ENCODE measurements around the gene ZNF10. TPM values are rescaled to one million over a fixed set of nuclear protein-coding genes. Genes with fewer than 3 reads are reported as not detected.

The ZNF10 gene
- total RNA-seq, 1 experiment from 2014 or later = 19.1 TPM

DNA sequence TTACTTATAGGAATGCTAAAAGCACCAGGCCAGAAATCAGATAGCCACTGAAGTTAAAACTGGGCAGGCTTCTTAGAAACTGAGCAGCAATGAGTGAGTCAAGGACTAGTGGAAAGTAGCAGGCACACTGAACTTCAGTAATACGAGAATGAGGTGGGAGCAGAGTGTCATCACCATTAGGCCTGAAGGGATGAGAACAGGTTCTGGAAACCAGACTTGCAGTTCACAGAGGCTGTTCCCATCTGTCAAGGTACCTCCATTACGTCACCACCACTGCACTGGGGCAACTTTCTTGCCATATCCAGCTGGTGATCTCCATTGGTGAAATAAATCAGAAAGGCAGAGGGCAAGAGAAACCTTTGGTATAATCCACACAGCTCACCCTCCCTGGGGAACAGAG lies 15.6 kb downstream of the ZNF10 start:
- Mint-ChIP-seq H3K36me3 (ENCODE audit: insufficient read depth, unreplicated experiment) (peaks cover 43% of the 10 kb centered on the region), H3K4me1 (ENCODE audit: low read depth, unreplicated experiment) (no peaks in the 10 kb centered on the region), H3K4me3 (ENCODE audit: low read depth, unreplicated experiment) (no peak overlapping the region), H3K9me3 (ENCODE audit: low read depth, unreplicated experiment) (peaks cover 29% of the 10 kb centered on the region), H3K27ac (ENCODE audit: unreplicated experiment) (no peak overlapping the region), H3K27me3 (ENCODE audit: unreplicated experiment) (no peaks in the 10 kb centered on the region)
- TF ChIP-seq, protein P1, sequence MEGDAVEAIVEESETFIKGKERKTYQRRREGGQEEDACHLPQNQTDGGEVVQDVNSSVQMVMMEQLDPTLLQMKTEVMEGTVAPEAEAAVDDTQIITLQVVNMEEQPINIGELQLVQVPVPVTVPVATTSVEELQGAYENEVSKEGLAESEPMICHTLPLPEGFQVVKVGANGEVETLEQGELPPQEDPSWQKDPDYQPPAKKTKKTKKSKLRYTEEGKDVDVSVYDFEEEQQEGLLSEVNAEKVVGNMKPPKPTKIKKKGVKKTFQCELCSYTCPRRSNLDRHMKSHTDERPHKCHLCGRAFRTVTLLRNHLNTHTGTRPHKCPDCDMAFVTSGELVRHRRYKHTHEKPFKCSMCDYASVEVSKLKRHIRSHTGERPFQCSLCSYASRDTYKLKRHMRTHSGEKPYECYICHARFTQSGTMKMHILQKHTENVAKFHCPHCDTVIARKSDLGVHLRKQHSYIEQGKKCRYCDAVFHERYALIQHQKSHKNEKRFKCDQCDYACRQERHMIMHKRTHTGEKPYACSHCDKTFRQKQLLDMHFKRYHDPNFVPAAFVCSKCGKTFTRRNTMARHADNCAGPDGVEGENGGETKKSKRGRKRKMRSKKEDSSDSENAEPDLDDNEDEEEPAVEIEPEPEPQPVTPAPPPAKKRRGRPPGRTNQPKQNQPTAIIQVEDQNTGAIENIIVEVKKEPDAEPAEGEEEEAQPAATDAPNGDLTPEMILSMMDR (IDR thresholded peaks at IDR 0.05; ENCODE audit: unreplicated experiment) = no peak
- CTCF ChIA-PET = no interaction called here
- intact Hi-C loops (cut with micrococcal nuclease; ENCODE audit: unreplicated experiment) = no loop called here
- DNase-seq = no peak
- no TSS peak for BruUV-seq (replicated peaks)

DNA sequence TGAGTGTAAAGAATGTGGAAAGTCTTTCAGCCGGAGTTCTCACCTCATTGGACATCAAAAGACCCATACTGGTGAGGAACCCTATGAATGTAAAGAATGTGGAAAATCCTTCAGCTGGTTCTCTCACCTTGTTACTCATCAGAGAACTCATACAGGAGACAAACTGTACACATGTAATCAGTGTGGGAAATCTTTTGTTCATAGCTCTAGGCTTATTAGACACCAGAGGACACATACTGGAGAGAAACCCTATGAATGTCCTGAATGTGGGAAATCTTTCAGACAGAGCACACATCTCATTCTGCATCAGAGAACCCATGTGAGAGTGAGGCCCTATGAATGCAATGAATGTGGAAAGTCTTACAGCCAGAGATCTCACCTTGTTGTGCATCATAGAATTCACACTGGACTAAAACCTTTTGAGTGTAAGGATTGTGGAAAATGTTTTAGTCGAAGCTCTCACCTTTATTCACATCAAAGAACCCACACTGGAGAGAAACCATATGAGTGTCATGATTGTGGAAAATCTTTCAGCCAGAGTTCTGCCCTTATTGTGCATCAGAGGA lies 25.8 kb downstream of the ZNF10 start:
- H3K9me3 Mint-ChIP-seq (ENCODE audit: low read depth, unreplicated experiment) = peaks cover 51% of the 10 kb centered on the region
- CTCF ChIA-PET = no interaction called here
- no peaks in the 10 kb centered on the region for H3K27me3 Mint-ChIP-seq (ENCODE audit: unreplicated experiment)
- DNase-seq = no peak
- intact Hi-C loops (cut with micrococcal nuclease; ENCODE audit: unreplicated experiment) = no loop called here
- H3K4me1 Mint-ChIP-seq (ENCODE audit: low read depth, unreplicated experiment) = no peaks in the 10 kb centered on the region
- H3K4me3 Mint-ChIP-seq (ENCODE audit: low read depth, unreplicated experiment) = no peak overlapping the region
- no TSS peak for BruUV-seq (replicated peaks)
- H3K27ac Mint-ChIP-seq (ENCODE audit: unreplicated experiment) = no peak overlapping the region
- peaks cover 39% of the 10 kb centered on the region for H3K36me3 Mint-ChIP-seq (ENCODE audit: insufficient read depth, unreplicated experiment)
- TF ChIP-seq, protein P1 (IDR thresholded peaks at IDR 0.05; ENCODE audit: unreplicated experiment) = no peak

DNA sequence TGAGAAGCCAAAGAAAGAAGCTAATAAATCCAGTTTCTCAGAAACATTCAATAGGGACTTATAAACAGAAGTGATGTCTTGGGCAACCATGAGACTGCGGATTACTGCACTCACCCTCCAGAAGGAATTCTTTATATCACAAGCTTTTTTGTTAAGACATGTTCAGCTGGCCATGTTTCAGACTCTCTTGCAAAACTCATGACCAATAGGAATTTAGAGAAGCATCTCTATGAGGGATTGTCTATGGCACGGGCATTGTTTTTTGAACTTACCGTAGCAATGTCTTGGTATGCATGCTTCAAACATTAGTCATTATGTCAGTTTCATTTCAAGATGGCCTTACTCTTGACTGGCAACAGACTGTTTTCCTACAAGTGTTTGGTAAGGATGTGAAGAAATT lies 35.3 kb downstream of the ZNF10 start:
- CTCF ChIA-PET = no interaction called here
- DNase-seq = no peak
- TF ChIP-seq, protein P1 (IDR thresholded peaks at IDR 0.05; ENCODE audit: unreplicated experiment) = no peak
- no TSS peak for BruUV-seq (replicated peaks)
- no peaks in the 10 kb centered on the region for H3K4me1 Mint-ChIP-seq (ENCODE audit: low read depth, unreplicated experiment)
- H3K9me3 Mint-ChIP-seq (ENCODE audit: low read depth, unreplicated experiment) = peaks cover 19% of the 10 kb centered on the region
- no peak overlapping the region for H3K27ac Mint-ChIP-seq (ENCODE audit: unreplicated experiment)
- no peaks in the 10 kb centered on the region for H3K27me3 Mint-ChIP-seq (ENCODE audit: unreplicated experiment)
- intact Hi-C loops (cut with micrococcal nuclease; ENCODE audit: unreplicated experiment) = no loop called here
- H3K36me3 Mint-ChIP-seq (ENCODE audit: insufficient read depth, unreplicated experiment) = peaks cover 4% of the 10 kb centered on the region
- H3K4me3 Mint-ChIP-seq (ENCODE audit: low read depth, unreplicated experiment) = no peak overlapping the region

DNA sequence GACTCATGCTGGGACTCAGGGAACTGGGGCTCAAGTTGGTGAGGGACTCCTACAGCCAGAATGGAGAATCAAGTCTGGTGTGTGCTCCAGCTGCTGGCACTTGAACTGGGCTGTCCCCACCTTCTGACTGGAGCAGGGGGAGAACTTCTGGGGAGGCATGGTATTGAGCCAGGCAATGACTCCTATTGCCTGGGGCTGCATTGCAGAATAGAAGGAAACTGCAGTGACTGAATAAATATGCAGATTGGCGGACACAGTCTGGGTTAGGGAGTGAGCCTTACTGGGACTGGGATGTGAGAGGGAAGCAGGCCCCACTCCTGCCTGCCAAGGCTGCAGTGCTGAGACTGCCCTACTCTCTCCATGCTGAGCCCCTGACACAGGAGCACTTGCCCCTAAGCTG lies 42.1 kb downstream of the ZNF10 start:
- intact Hi-C loops (cut with micrococcal nuclease; ENCODE audit: unreplicated experiment) = no loop called here
- Mint-ChIP-seq H3K36me3 (ENCODE audit: insufficient read depth, unreplicated experiment) (no peaks in the 10 kb centered on the region), H3K27ac (ENCODE audit: unreplicated experiment) (no peak overlapping the region), H3K27me3 (ENCODE audit: unreplicated experiment) (no peaks in the 10 kb centered on the region), H3K4me3 (ENCODE audit: low read depth, unreplicated experiment) (no peak overlapping the region), H3K9me3 (ENCODE audit: low read depth, unreplicated experiment) (peaks cover 23% of the 10 kb centered on the region), H3K4me1 (ENCODE audit: low read depth, unreplicated experiment) (no peaks in the 10 kb centered on the region)
- DNase-seq = no peak
- no TSS peak for BruUV-seq (replicated peaks)
- CTCF ChIA-PET = no interaction called here
- TF ChIP-seq, protein P1 (IDR thresholded peaks at IDR 0.05; ENCODE audit: unreplicated experiment) = no peak

All from Calu3 (cell line).